ENCODE results near the gene SLC2A10.

The SLC2A10 gene

DNA sequence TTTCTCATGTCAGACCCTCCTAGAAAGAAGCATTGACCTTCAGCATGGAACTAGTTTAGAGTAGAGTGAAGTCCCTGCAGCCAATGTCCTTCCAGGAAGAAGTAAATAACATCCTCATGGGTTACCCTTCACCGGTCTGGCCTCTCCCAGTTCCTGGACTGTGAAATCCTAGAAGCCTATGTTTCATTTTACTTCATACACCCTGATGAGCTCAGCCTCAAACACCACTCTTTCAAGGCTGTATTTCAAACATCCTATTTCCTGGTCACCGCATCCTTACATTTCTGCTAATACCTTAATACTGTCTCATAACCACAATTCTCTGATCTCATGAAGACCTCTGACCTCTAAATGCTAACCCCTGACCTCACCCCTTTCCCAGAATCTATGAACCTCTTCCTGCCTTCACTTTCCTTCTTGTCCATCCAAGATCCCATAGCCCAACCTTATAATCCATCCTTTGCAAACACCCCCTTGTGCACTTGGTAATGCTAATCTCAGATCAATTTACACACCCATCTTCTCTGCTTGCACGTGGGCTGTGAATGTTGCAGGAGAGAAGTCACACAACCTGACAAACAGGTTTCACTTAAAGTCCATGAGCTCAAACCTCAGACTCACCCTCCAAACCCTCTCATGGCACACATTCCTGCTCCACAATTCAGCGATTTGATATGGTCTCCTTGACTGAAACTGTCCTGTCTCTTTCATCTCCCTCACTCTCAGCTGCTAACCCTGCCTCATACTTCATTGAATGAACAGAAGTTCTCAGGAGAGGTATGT is 30.2 kb downstream of the SLC2A10 start:
- no peak for DNase-seq

DNA sequence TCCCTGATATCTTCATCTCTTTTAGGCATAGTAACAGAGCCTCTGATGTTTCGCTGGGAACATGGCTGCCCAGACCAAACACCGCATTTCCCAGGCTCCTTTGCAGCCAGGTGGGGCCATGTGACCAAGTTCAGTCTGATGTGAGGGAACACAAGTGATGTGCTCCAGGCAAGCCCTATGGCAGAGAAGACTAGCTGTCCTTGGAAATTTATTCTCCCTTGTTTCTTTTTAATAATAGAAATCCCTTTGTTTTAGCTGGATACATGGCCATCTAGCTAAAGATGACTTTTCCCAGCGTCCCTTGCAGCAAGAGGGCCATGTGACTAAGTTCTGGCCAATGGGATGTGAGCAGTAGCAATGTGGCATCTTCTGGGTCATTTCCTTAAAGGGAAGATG is 30.8 kb downstream of the SLC2A10 start:
- no peak for DNase-seq

DNA sequence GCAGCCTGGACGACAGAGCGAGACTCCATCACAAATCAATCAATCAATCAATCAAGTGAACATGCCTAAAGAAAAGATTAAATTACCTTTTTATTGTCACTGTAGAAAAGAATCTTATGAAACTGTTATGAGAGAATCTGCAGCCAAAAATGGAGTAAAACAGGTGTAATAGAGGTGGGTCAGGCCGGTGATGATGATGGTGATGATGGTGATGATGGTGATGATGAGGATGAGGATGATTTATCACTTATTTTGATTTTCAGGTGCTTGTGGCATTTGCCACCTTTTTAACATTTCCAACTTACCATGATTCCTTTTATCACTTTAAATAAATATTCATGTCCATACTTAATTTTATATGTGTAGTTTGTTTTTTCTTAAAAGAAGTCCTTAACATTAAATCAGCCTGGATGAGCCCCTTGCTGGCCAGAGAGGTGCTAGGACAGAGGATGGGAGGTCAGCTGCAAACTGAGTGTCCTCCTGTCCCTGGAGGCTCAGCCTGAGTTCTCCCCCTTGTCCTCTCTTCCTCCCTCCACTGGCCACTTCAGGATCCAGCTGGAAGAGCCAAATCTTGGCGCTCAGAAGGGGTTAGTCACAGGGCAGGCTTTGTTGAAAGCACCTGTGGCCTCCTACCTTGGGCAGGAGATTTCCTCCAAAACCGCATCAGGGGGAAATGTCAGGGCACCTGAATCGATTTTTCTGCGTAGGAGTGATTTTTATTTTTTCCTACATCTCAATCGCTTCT is 32.6 kb downstream of the SLC2A10 start:
- DNase-seq, result no peak

DNA sequence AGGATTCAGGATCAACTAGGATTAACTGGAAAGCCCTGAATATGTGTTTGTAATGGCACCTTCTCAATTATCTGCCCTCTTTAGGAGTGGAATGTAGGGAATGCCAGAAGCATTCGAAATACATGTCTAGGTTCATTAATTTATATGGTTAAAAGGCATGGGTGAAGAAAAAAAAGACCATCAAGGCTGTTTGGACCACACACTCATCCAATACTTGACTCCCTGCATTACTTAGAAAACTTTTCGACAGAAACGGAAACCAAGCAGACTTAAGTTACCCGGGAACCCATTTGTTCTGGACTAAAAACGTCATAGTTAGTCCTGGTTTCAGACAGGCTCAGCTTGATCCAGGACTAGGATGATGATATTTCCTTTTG is 33.2 kb downstream of the SLC2A10 start:
- no peak for DNase-seq

DNA sequence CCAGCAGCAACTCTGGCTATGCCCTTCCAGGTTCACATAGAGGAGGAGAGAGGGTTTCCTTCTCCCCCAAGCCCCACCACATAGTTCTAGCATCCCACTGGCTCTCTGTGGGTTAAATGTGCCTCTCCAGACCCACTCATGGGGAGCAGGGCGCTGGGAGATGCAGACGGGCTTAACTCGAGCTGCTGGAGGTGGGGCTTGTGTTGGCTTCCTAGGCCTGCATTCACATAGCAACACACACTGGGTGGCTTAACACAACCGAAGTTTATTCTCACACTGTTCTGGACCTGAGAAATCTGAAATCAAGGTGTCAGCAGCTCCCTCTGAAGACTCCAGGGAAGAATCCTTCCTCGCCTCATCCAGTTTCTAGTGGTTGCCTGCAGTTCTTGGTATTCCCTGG is 33.6 kb downstream of the SLC2A10 start:
- DNase-seq, result no peak

DNA sequence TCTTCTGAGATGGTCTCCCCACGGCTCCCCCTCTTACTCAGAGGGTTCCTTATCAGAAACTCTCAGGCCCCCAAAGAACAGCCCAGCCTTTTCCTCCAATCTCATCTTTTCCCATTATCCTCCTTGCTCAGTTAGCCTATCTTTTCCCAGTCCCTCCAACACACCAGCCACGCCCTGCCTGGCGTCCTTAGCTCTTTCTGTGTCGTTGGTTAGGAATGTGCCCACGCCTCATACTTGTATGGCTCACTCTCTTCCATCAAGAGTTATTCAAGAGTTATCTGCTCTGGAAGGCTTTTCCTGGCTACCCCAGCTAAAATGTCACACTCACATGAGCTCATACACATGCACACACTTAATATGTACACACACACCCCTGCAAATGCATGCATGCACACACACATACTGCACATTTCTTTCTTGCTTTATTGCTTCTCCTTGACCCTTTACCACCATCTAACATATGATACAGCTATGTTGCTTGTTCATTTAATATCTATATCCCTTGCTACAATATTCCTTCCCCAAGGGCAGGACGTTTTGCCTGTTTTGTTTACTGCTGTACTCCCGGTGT is 37.6 kb downstream of the SLC2A10 start:
- no peak for DNase-seq

DNA sequence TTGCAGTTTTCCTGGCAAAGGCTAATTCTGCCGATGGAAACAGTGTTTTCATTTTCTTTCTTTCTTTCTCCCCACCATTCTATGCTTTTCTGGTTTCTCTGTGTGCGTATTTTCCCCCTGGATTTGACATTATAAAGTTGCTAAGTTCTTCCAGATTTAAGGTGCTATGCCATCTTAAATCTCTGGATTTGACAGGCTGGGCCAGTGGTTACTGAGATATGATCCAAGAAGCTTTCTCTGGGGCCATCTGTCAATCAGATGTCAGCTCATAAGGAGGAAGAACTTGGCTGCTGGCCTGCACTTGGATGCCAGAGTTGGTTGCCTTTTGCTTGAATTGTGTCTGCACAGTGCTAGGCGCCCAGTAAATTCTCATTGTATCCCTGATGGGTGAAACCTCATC is 39.7 kb downstream of the SLC2A10 start:
- no peak for DNase-seq

DNA sequence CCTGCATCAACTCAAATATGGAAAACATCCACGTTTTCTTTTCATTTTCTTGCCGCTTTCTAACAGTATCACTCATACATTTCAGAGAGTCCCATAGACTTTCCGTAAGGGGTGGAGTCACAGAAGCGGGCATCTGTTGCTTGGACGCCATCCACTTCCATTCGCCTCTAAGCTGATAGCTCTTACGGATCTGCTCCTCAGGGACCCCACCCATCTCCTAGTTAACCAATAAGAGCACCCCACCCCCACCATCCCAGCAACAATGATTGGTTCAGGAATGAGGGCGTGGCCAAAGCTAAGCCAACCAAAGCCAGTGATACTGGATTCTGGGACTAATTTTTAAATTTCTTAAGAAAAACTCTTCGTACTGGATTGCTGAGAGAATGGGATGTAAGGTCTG is 42.4 kb downstream of the SLC2A10 start:
- no peak for DNase-seq

DNA sequence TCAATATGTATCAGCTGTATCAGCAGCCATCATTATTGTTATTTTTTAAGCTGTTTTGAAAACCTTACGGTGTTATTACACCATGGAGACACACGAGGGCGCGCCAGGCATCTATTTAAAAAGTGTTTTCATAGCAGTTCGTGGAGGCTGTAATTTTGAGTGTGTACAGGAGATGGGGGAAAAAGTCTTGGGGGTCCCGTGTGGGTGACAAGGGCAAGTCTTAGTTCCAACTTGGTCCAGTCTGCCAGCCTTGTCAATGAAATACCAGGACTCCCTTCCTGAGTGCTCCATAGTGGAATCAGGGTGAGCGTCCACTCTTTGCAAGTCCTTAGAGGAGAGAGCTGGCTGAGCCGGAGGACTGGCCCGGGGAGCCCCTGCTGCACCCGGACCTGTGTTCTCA is 43.3 kb downstream of the SLC2A10 start:
- peak; percentile 71 for DNase-seq

DNA sequence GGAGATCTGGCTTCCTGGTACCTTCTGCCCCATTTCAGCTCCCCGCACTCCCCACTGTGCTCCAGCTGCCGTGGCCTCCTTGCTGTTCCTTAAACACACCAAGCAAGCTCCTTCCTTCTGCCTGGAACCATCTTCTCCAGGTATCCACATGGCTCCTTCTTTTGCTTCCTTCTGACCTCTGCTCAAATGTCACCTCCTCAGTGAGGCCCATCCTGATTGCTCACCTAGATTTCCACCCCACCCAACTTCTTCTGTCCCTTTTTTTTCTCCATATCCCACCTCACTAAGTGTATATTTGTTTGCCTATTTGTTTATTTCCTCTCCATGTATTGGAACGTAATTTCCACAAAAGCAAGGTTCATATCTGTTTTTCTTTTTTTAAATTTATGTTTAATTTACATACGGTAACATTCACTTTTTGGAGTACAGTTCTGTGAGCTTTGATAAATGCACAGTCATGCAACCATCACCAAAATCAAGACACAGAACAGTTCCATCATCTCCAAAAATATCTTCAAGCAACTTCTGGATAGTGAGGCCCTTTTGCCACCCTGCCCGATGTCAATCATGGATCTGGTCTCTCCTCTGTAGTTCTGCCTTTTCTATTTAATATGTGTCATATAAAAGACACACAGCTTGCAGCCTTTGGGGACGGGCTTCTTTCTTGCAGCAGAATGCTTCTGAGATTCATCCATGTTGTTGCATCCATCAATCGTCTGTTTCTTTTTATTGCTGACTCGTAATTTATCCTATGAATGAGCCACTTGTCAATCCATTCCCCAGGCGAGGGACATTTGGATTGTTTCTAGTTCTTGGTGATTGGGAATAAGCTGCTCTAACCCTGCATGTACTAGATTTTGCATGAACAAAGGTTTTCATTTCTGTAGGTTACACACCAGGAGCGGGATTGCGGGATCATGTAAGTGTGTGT is 46.3 kb downstream of the SLC2A10 start:
- DNase-seq, result no peak

DNA sequence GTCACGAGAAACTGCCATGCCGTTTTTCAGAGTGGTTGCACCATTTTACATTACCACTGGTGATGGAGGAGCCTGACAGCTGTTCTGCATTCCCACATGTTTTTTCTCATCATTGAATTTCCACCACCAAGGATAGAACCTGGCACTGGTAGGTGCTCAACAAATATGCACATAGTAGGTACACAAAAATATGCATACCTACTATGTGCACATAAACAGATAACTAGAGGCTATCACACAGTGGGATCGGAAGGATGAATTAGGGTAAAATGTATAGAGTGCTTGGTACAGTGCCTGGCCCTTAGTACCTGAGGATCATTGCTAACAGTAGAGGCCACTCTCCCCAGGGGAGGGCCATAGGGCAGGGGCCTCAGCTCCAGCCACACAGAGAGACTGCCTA is 47.0 kb downstream of the SLC2A10 start:
- DNase-seq, result no peak

DNA sequence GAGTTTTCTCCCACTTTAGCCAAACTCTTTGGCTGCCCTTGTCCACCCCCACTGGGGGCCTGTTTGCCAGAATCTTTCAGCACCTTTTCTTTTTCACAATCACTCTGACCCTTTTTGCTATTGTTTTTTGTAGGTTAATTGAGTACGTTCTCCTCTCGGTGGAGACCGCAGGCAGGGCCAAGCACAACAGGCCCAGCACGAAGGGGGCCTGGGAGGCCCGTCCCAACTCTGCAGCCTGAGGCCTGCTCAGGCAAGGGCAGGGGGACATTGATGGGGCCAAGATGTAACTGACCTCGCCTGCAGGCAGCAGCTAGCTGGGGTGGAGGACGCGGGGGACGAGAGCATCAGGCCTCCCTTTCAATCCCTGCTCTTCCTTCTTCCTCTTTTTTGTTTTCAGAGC is 47.7 kb downstream of the SLC2A10 start:
- no peak for DNase-seq

DNA sequence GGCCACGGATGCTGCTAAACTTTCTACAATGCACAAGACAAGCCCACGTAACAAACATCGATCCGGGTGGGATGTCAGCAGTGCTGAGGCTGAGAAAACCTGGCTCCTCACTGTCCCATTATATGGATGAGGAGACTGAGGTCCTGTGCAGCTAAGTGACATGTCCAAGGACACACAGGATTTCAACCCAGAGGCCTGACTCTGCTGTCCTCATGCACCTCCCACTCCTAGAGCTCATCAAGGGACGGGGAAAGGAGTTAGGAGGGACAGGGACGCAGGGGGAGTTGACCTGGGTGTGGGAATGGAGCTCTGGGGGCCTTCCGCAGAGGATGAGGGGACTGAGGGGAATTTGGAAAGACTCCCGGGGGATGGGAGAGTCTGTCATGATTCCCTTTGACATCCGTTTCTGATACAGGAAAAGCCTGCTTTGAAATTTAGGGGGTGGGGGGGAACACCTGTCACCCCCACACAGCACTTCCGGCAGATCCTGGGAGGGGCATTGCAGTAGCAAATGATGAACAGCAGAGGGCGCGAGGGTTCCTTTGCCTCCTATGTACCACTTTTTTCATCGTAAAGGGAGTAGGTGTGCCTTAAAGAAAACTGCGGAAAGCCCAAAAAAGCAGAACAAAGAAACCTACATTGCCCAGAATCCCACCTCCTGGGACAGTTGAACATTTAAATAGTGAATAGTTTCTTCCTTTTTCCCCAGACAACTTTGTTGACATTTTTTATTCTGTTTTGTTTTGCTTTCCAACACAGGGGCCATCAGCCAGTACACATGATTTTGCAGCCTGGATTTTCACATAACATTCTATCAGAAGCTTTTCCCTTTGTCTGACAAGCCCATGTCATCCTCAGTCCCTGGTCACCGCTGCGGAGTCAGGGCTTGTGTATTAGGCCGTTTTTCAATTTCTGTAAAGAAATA is 48.6 kb downstream of the SLC2A10 start:
- DNase-seq, result peak; percentile 80

DNA sequence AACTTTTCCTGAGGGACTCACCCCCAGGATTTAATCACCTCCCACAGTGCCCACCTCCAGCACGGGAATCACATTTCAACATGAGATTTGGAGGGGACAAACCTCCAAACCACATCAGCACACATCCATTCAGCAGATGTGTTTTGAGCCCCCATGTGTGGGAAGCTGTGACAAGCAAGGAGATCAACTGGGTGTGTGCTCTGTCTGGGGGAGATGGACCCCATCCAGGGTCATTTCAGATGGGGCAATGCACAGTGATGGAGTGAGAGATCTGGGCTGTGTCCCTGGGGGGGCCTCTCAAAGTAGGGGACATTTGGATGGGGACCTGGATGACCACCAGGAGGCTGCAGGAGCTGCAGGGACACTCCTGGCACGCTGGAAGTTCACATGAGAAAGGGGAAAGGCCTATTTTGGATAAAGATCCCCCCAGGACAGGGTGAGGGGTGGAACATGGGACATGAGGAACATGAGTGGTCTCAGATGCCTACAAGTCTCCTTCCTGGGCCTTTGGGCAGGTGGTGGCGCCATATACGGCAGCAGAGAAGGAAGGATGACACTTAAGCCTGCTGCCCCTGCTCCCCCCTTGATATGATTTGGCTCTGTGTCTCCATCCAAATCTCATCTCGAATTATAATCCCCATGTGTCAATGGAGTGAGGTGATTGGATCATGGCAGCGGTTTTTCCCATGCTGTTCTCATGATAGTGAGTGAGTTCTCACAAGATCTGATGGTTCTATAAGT is 49.6 kb downstream of the SLC2A10 start:
- no peak for DNase-seq

DNA sequence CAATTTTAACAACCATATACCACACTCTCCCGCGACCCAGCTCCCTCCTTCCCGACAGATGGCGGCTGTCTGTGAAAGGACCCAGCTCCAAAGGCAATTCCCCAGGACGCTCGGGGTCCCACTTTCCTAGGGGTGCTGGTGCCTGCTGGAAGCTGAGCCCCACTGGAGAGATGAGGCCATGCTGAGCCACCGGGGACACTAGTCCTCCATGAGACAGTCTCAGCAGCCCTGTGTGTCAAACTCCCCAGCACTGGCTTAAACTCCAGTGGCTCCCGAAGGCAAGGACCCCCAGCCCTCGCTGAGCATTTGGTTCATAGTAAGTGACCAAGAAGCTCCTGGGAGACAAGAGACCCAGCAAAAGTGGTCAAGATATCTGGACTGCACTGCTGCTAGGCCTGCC is 52.1 kb downstream of the SLC2A10 start:
- DNase-seq, result no peak

DNA sequence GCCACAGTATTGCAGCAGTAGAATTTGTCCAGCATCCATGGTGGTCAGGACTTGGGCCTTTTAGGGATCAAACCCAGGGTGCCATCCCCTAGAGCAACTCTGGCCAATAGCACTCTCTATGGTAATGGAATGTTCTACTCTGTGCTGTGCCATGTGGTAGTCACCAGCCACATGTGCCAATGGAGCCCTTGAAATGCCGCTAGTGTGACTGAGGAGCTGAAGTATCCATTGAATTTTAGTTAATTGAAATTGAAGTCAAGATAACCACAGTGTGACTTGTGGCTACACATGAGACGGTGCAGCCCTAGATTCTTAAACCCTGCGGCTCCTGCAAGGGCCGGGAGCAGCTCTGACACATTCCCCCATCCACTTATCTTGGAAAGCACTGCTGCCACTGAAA is 54.6 kb downstream of the SLC2A10 start:
- DNase-seq, result no peak

DNA sequence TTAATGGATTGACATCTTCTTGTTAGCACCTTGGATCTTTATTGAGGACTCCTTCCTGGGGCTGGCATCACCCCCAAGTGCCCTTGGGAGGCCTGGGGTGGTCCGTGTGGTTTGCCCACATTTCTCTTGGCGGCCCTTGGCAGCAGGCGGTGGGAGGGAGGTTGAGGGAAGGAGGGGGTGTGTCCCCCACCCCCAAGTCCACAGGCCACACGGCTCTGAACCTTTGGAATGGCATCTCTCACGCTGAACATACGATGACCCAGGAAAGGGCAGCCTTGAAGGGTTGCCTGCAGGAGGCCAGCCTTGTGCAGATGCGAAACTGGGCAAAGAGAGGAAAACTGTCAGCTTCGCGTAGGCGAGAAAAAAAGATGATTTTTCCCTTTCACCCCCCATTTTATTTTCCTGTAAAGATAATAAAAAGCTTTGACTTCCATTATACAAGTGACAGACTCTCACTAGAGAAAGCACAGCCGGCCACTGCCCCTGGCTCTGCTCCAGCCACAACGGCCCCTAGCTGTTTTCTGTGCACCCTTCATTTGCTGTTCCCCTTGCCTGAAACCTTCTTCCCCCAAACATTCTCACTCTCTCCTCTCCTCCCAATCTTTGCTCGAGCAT is 56.2 kb downstream of the SLC2A10 start:
- DNase-seq, result no peak

DNA sequence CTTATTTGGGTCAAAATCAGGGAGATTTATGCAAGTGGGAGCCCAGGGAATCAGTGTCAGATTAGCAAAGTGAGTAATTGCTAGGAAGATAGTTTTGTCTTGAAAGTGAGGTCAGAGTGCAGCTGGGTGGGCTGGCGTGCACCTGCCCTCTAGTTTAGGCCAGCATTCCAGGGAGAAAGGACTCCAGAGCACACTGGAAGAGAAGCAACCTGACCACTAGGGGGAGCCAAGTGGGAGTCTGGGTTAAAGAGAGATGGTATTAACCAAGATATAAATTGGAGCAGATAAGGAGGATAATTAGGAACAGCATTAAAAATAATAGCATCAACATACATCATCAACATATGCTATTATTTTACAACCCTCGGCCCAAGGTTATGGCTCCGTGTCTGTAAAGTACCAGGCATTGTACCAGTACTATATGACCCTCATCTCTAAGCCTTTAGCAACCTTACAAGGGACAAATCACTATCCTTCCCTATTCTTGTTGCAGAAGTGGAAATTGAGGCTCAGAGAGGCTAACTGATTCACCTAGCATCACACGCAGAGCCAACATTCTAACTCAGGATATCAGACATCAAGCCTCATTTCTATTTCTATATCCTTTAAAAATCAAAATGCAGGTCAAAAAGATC is 57.8 kb downstream of the SLC2A10 start:
- peak; percentile 57 for DNase-seq

DNA sequence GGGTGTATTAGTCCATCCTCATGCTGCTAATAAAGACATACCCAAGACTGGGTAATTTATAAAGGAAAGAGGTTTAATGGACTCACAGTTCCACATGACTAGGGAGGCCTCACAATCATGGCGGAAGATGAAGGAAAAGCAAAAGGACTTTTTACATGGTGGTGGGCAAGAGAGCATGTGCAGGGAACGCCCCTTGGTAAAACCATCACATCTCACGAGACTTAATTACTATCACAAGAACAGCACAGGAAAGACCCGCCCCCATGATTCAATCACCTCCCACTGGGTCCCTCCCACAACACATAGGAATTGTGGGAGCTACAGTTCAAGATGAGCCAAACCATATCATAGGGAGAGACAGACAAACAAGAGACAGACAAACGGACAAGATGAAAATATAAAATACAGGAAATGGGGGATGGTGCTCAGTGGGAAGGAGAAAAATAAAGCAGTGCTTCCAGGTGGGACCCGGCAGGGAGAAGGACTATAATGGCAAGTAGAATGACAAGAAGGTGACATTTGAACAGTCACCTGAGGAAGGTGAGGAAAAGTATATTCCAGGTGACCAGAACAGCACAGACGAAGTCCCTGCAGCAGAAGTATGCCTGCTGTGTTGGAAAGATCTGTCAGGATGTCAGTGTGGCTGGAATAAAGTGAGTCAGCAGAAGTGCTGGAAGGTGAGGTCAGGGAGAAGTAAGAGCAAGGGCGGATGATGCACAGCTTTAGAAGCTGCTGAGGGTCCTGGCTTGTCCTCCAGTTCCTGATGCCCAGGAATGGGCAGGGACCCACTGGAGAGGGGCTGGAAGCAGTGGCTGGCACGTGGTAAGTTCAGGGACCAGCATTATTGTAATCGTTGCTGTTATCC is 61.1 kb downstream of the SLC2A10 start:
- DNase-seq, result peak; percentile 36

All from OCI-M1 (cell line).